Right kidney (tissue), 1 donor: Measurements from ENCODE around the gene MAD1L1.

Source experiments
- DNase-seq: peaks from one replicate; pipeline ENCODE4 v3.0.0-alpha.2; 2016

Gene MAD1L1

GRCh38 chr7:2200584-2200980, 32.2 kb downstream of the MAD1L1 start:
- no peak for DNase-seq

GRCh38 chr7:2199956-2200583, 32.7 kb downstream of the MAD1L1 start:
- DNase-seq, result no peak

GRCh38 chr7:2199528-2199927, 33.2 kb downstream of the MAD1L1 start:
- DNase-seq, result no peak

- DNase-seq, result no peak
Observed at GRCh38 chr7:2198760-2199159, 34.0 kb downstream of the MAD1L1 start.

- DNase-seq, result no peak
Observed at GRCh38 chr7:2198206-2198605, 34.5 kb downstream of the MAD1L1 start.

- no peak for DNase-seq
Observed at GRCh38 chr7:2197436-2198155, 35.1 kb downstream of the MAD1L1 start.

- no peak for DNase-seq
Observed at GRCh38 chr7:2196381-2197378, 36.1 kb downstream of the MAD1L1 start.

- DNase-seq, result no peak
Observed at GRCh38 chr7:2195400-2196246, 37.1 kb downstream of the MAD1L1 start.

GRCh38 chr7:2193575-2194305, 39.0 kb downstream of the MAD1L1 start:
- DNase-seq, result no peak

- DNase-seq, result no peak
Observed at GRCh38 chr7:2192831-2193534, 39.8 kb downstream of the MAD1L1 start.

- DNase-seq, result no peak
Observed at GRCh38 chr7:2191016-2191415, 41.7 kb downstream of the MAD1L1 start.

GRCh38 chr7:2190531-2190930, 42.2 kb downstream of the MAD1L1 start:
- no peak for DNase-seq

GRCh38 chr7:2186166-2186565, 46.6 kb downstream of the MAD1L1 start:
- no peak for DNase-seq

- DNase-seq, result no peak
Observed at GRCh38 chr7:2185715-2186114, 47.0 kb downstream of the MAD1L1 start.

GRCh38 chr7:2182461-2182860, 50.3 kb downstream of the MAD1L1 start:
- no peak for DNase-seq

- no peak for DNase-seq
Observed at GRCh38 chr7:2181077-2181854, 51.5 kb downstream of the MAD1L1 start.

- DNase-seq, result no peak
Observed at GRCh38 chr7:2180081-2180480, 52.7 kb downstream of the MAD1L1 start.

- DNase-seq, result no peak
Observed at GRCh38 chr7:2175514-2175913, 57.2 kb downstream of the MAD1L1 start.

- no peak for DNase-seq
Observed at GRCh38 chr7:2175091-2175490, 57.7 kb downstream of the MAD1L1 start.
